OCI-LY3 (cell line): ENCODE measurements around the gene ADAMTS6.
A peak's percentile ranks its signal among the peaks of the same experiment; 100 is the strongest.

ENCODE experiments used
- CTCF ChIP-seq: fragments of 200-600, 300-600 bp; sonication (generic); IDR thresholded peaks from 2 replicates; pipeline ENCODE4 v1.5.1; 2014; ENCODE audit warnings: antibody characterized with exemption, low read length, low read depth
- EZH2phosphoT487 ChIP-seq: fragments of 200-600 bp; shearing (Covaris generic); IDR thresholded peaks from 2 replicates; pipeline ENCODE4 v1.6.1; 2018; ENCODE audit warnings: antibody characterized with exemption, mixed run types, low read depth

GRCh38 chr5:65483546-65484346, 2.0 kb upstream of the ADAMTS6 start:
- TF ChIP-seq CTCF, result peak; percentile 55
- no peak for TF ChIP-seq EZH2phosphoT487
